ENCODE data around the gene URGCP. TPM values are rescaled to one million over a fixed set of nuclear protein-coding genes. Genes with fewer than 3 reads are reported as not detected.

The URGCP gene, protein sequence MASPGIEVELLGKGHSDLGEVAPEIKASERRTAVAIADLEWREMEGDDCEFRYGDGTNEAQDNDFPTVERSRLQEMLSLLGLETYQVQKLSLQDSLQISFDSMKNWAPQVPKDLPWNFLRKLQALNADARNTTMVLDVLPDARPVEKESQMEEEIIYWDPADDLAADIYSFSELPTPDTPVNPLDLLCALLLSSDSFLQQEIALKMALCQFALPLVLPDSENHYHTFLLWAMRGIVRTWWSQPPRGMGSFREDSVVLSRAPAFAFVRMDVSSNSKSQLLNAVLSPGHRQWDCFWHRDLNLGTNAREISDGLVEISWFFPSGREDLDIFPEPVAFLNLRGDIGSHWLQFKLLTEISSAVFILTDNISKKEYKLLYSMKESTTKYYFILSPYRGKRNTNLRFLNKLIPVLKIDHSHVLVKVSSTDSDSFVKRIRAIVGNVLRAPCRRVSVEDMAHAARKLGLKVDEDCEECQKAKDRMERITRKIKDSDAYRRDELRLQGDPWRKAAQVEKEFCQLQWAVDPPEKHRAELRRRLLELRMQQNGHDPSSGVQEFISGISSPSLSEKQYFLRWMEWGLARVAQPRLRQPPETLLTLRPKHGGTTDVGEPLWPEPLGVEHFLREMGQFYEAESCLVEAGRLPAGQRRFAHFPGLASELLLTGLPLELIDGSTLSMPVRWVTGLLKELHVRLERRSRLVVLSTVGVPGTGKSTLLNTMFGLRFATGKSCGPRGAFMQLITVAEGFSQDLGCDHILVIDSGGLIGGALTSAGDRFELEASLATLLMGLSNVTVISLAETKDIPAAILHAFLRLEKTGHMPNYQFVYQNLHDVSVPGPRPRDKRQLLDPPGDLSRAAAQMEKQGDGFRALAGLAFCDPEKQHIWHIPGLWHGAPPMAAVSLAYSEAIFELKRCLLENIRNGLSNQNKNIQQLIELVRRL
- total RNA-seq (27.7 and 42.1 TPM in 2 replicates), polyA plus RNA-seq (18.3 and 23.2 TPM in 2 replicates), polyA minus RNA-seq (ENCODE audit: low replicate concordance) (35.1 and 59.2 TPM in 2 replicates)
- 19.1 and 19.9 TPM in 2 replicates for polyA plus RNA-seq (2012)

GRCh38 chr7:43906331-43907010, at the start of gene URGCP:
TSS of gene URGCP (minus strand) at chr7:43906596. CDS start at chr7:43906575, 21 bp downstream.
- peak; percentile 25 to 45 for DNase-seq (ENCODE audit: low read depth in 2 of 2)
- Histone ChIP-seq H3K36me3 (ENCODE audit: control insufficient read depth, insufficient read depth, low read length) (no peaks in the 10 kb centered on the region), H3K79me2 (ENCODE audit: control insufficient read depth, insufficient read depth, low read length) (peaks cover 43% of the 10 kb centered on the region), H3K9me3 (ENCODE audit: control insufficient read depth, insufficient read depth, low read depth, low read length) (no peaks in the 10 kb centered on the region), H3K9ac (ENCODE audit: insufficient read depth, low read length) (peak within 1 kb of the TSS; percentile 79), H3K27me3 (ENCODE audit: control insufficient read depth, insufficient read depth, low read length) (no peaks in the 10 kb centered on the region), H3K27ac (ENCODE audit: insufficient read depth, low read length) (peak within 1 kb of the TSS; percentile 77), H3K4me1 (ENCODE audit: control insufficient read depth, extremely low read depth, insufficient read depth, low read length) (peaks cover 7% of the 10 kb centered on the region), H3K4me3 (replicated peaks in 1 of 4; ENCODE audit: control extremely low read depth in 1 of 4, insufficient read depth in 1 of 4, low read depth in 3 of 4, low read length in 4 of 4) (peak within 1 kb of the TSS; percentile 64 to 86 (median 80)), H4K20me1 (ENCODE audit: control insufficient read depth, extremely low read depth, insufficient read depth, low read length) (no peaks in the 10 kb centered on the region), H2AFZ (ENCODE audit: low read length) (peak within 1 kb of the TSS; percentile 84), H3K4me2 (ENCODE audit: extremely low read depth, insufficient read depth, low read length) (peak within 1 kb of the TSS; percentile 67)
- TF ChIP-seq CTCF (conservative IDR thresholded peaks at IDR 0.05 in 1 of 2, IDR thresholded peaks at IDR 0.05 in 1 of 2; ENCODE audit: low read depth in 1 of 2, low read length in 2 of 2), result no peak
- TF ChIP-seq EZH2 (IDR thresholded peaks at IDR 0.05; ENCODE audit: low read length, missing control alignments), result no peak

GRCh38 chr7:43956027-43956426, 49.6 kb upstream of the URGCP start:
- no peak for DNase-seq (ENCODE audit: low read depth in 2 of 2)
- Histone ChIP-seq H3K27me3 (ENCODE audit: control insufficient read depth, insufficient read depth, low read length) (no peaks in the 10 kb centered on the region), H3K4me2 (ENCODE audit: extremely low read depth, insufficient read depth, low read length) (no peak overlapping the region), H3K27ac (ENCODE audit: insufficient read depth, low read length) (no peak overlapping the region), H3K4me1 (ENCODE audit: control insufficient read depth, extremely low read depth, insufficient read depth, low read length) (no peaks in the 10 kb centered on the region), H3K9ac (ENCODE audit: insufficient read depth, low read length) (no peak overlapping the region), H3K36me3 (ENCODE audit: control insufficient read depth, insufficient read depth, low read length) (no peaks in the 10 kb centered on the region), H3K79me2 (ENCODE audit: control insufficient read depth, insufficient read depth, low read length) (no peaks in the 10 kb centered on the region), H3K9me3 (ENCODE audit: control insufficient read depth, insufficient read depth, low read depth, low read length) (no peaks in the 10 kb centered on the region), H3K4me3 (replicated peaks in 1 of 4; ENCODE audit: control extremely low read depth in 1 of 4, insufficient read depth in 1 of 4, low read depth in 3 of 4, low read length in 4 of 4) (no peak overlapping the region), H4K20me1 (ENCODE audit: control insufficient read depth, extremely low read depth, insufficient read depth, low read length) (no peaks in the 10 kb centered on the region), H2AFZ (ENCODE audit: low read length) (no peak overlapping the region)
- no peak for TF ChIP-seq EZH2 (IDR thresholded peaks at IDR 0.05; ENCODE audit: low read length, missing control alignments)

DNA sequence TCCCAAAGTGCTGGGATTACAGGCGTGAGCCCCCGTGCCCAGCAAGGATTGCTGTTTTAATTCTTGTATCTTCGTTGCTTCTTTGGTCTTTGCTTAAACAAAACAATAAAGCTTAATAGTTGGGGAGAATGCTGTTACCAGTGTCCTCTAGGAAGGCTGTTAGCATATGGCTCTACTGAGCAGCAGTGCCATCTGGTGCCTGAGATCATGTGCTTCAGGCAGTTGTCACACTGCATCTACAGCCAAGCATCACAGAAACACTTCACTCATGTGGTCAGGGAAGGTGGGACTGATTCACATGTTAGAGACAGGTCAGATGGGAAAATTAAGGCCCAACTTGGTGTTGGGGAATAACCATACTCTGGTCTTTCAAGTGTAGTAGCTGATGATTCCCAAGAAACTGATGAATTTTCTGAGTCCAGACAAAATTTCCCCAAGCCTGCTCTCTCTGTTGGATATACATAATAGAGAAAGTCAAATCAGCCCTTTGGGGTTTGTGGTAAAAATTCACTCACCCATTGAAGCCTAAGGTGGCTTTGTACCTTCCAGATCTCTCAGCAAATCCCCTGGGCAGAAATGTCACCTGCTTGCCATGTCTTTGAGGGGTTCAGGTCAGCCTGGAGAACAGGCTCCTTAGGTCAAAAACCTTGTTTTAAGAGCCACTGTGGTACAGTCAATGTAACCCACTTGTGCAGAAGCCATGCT, 48.3 kb upstream of the URGCP start:
- TF ChIP-seq EZH2 (IDR thresholded peaks at IDR 0.05; ENCODE audit: low read length, missing control alignments) (no peak), CTCF (conservative IDR thresholded peaks at IDR 0.05 in 1 of 2, IDR thresholded peaks at IDR 0.05 in 1 of 2; ENCODE audit: low read depth in 1 of 2, low read length in 2 of 2) (peak; percentile 49 to 62)
- H3K9me3 ChIP-seq (ENCODE audit: control insufficient read depth, insufficient read depth, low read depth, low read length), result no peaks in the 10 kb centered on the region
- no peaks in the 10 kb centered on the region for H3K27me3 ChIP-seq (ENCODE audit: control insufficient read depth, insufficient read depth, low read length)
- no peak overlapping the region for H3K4me3 ChIP-seq (replicated peaks in 1 of 4; ENCODE audit: control extremely low read depth in 1 of 4, insufficient read depth in 1 of 4, low read depth in 3 of 4, low read length in 4 of 4)
- H3K4me2 ChIP-seq (ENCODE audit: extremely low read depth, insufficient read depth, low read length), result no peak overlapping the region
- H3K4me1 ChIP-seq (ENCODE audit: control insufficient read depth, extremely low read depth, insufficient read depth, low read length), result no peaks in the 10 kb centered on the region
- peak; percentile 58 to 66 for DNase-seq (ENCODE audit: low read depth in 2 of 2)
- no peak overlapping the region for H3K9ac ChIP-seq (ENCODE audit: insufficient read depth, low read length)
- no peaks in the 10 kb centered on the region for H3K79me2 ChIP-seq (ENCODE audit: control insufficient read depth, insufficient read depth, low read length)
- no peak overlapping the region for H3K27ac ChIP-seq (ENCODE audit: insufficient read depth, low read length)
- no peaks in the 10 kb centered on the region for H4K20me1 ChIP-seq (ENCODE audit: control insufficient read depth, extremely low read depth, insufficient read depth, low read length)
- H3K36me3 ChIP-seq (ENCODE audit: control insufficient read depth, insufficient read depth, low read length), result no peaks in the 10 kb centered on the region
- H2AFZ ChIP-seq (ENCODE audit: low read length), result no peak overlapping the region
